HepG2 (cell line): Measurements from ENCODE around the gene TTC39B. TPM values are rescaled to one million over a fixed set of nuclear protein-coding genes. Genes with fewer than 3 reads are reported as not detected.

Source experiments
- CC2D1A ChIP-seq: sonication (generic); formaldehyde crosslinking; IDR thresholded peaks from 2 replicates; pipeline ENCODE4 v1.8.1; 2023; ENCODE audit warnings: mild to moderate bottlenecking, missing genetic modification reagents
- CEBPG ChIP-seq: IDR thresholded peaks from 2 replicates; pipeline ENCODE4 v1.6.1; 2016
- CHD4 ChIP-seq: fragments of 200-600 bp; sonication (generic); IDR thresholded peaks from 2 replicates; pipeline ENCODE4 v1.7.0; 2017; ENCODE audit warnings: mild to moderate bottlenecking, low read length, borderline replicate concordance
- GATAD2A ChIP-seq: IDR thresholded peaks from 2 replicates; pipeline ENCODE4 v1.6.1; 2016
- HCFC1 ChIP-seq: fragments of 150-350 bp; IDR thresholded peaks from 2 replicates; pipeline ENCODE4 v1.6.1; 2014; ENCODE audit warnings: low read depth, low read length
- HNF1A ChIP-seq, 2 experiments: sonication (generic) in 1 of 2; formaldehyde crosslinking in 1 of 2; IDR thresholded peaks; 2 replicates each; pipeline versions ENCODE4 v1.4.0 to v1.6.1; 2016 to 2020; ENCODE audit warnings: borderline replicate concordance in 1 of 2, low read depth in 1 of 2, mild to moderate bottlenecking in 1 of 2, missing genetic modification reagents in 1 of 2
- IRF1 ChIP-seq: sonication (generic); formaldehyde crosslinking; IDR thresholded peaks from 2 replicates; pipeline ENCODE4 v1.4.0; 2020; ENCODE audit warnings: low read depth, mild to moderate bottlenecking, missing genetic modification reagents
- IRF2 ChIP-seq: IDR thresholded peaks from 2 replicates; pipeline ENCODE4 v1.6.1; 2018; ENCODE audit warnings: missing genetic modification reagents, missing compliant biosample characterization
- KLF16 ChIP-seq, 2 experiments: sonication (generic) in 1 of 2; formaldehyde crosslinking in 1 of 2; IDR thresholded peaks; 2 replicates each; pipeline versions ENCODE4 v1.6.1 to v1.8.0; 2016 to 2023; ENCODE audit warnings: missing genetic modification reagents in 2 of 2, missing compliant biosample characterization in 1 of 2
- KMT2A ChIP-seq: sonication (generic); formaldehyde crosslinking; IDR thresholded peaks from 2 replicates; pipeline ENCODE4 v1.4.0; 2020; ENCODE audit warnings: missing genetic modification reagents
- KMT2B ChIP-seq: IDR thresholded peaks from 2 replicates; pipeline ENCODE4 v1.6.1; 2016; ENCODE audit warnings: missing genetic modification reagents, missing compliant biosample characterization
- MAFK ChIP-seq, 2 experiments: IDR thresholded peaks in 1 of 2; conservative IDR thresholded peaks in 1 of 2; 2 replicates each; pipeline ENCODE4 v1.6.1; 2011; ENCODE audit warnings: improper control_type of control experiment in 2 of 2, low read length in 2 of 2
- MED1 ChIP-seq: sonication (generic); formaldehyde crosslinking; IDR thresholded peaks from 2 replicates; pipeline ENCODE4 v1.4.0; 2020; ENCODE audit warnings: missing genetic modification reagents
- MYNN ChIP-seq: sonication (generic); formaldehyde crosslinking; IDR thresholded peaks from 2 replicates; pipeline ENCODE4 v1.4.0; 2020; ENCODE audit warnings: mild to moderate bottlenecking, low read depth, missing genetic modification reagents
- NAIF1 ChIP-seq: sonication (generic); formaldehyde crosslinking; IDR thresholded peaks from 2 replicates; pipeline ENCODE4 v1.5.0; 2020; ENCODE audit warnings: mild to moderate bottlenecking, missing genetic modification reagents, borderline replicate concordance
- NBN ChIP-seq: fragments of 450-650 bp; conservative IDR thresholded peaks from 2 replicates; pipeline ENCODE4 v1.6.1; 2017
- POLR2G ChIP-seq: fragments of 200-400 bp; formaldehyde crosslinking; IDR thresholded peaks from 2 replicates; pipeline ENCODE4 v1.6.1; 2018; ENCODE audit warnings: mild to moderate bottlenecking, low read depth, low read length, moderate library complexity
- SNAPC5 ChIP-seq: sonication (generic); formaldehyde crosslinking; IDR thresholded peaks from 2 replicates; pipeline ENCODE4 v1.8.1; 2023; ENCODE audit warnings: mild to moderate bottlenecking, missing genetic modification reagents, borderline replicate concordance
- SNRNP70 ChIP-seq: fragments of 200-400 bp; formaldehyde crosslinking; IDR thresholded peaks from 2 replicates; pipeline ENCODE4 v1.6.1; 2017; ENCODE audit warnings: mild to moderate bottlenecking, low read depth, low read length, moderate library complexity
- SP1 ChIP-seq, 2 experiments: fragments of 450-650 bp in 1 of 2; sonication (generic) in 1 of 2; formaldehyde crosslinking in 1 of 2; IDR thresholded peaks; 2 replicates each; pipeline versions ENCODE4 v1.4.0 to v1.6.1; 2016 to 2020; ENCODE audit warnings: missing genetic modification reagents in 1 of 2
- TMF1 ChIP-seq: sonication (generic); formaldehyde crosslinking; IDR thresholded peaks from 2 replicates; pipeline ENCODE4 v1.8.1; 2022; ENCODE audit warnings: low read depth, missing genetic modification reagents
- ZNF264 ChIP-seq: sonication (generic); formaldehyde crosslinking; IDR thresholded peaks from 2 replicates; pipeline ENCODE4 v1.4.0; 2020; ENCODE audit warnings: missing genetic modification reagents
- ZNF468 ChIP-seq: sonication (generic); formaldehyde crosslinking; IDR thresholded peaks from 2 replicates; pipeline ENCODE4 v1.8.0; 2022; ENCODE audit warnings: mild to moderate bottlenecking, moderate library complexity, missing genetic modification reagents
- ZNF768 ChIP-seq: sonication (generic); formaldehyde crosslinking; IDR thresholded peaks from 2 replicates; pipeline ENCODE4 v1.4.0; 2020; ENCODE audit warnings: missing genetic modification reagents
- polyA plus RNA-seq, 8 experiments: library from polyadenylated mRNA; depleted of rRNA in 3 of 8; stranded (reverse) in 7 of 8; unstranded in 1 of 8; fragments of >200 nt; fragmentation: Illumina TruSeq in 4 of 8; extraction: Trizol in 4 of 8; gene quantifications; 2 replicates each; pipeline versions ENCODE4 v1.2.1 to v1.2.3, GENCODE V29; 2011 to 2016; ENCODE audit warnings: low read depth in 4 of 8, missing spikeins in 1 of 8, mixed read lengths in 1 of 8; ENCODE audit not compliant: insufficient read depth in 1 of 8
- total RNA-seq, 5 experiments: library from RNA; depleted of rRNA; stranded (reverse); fragments of >200 nt; fragmentation: Illumina TruSeq; extraction: Trizol; gene quantifications; 2 replicates each; pipeline ENCODE4 v1.2.3, GENCODE V29; 2016; ENCODE audit warnings: low read depth in 1 of 5
- TF ChIP-seq, protein P1 (sequence below): IDR thresholded peaks from 2 replicates; pipeline ENCODE4 v1.6.1; 2012; ENCODE audit warnings: low read depth, low read length, improper control_type of control experiment

The TTC39B gene
- total and polyA plus RNA-seq, 2 of the 13 experiments (the other 11 are each of a cell fraction or from before 2014, with no cell fraction given), result 14.3 to 19.4 TPM

DNA sequence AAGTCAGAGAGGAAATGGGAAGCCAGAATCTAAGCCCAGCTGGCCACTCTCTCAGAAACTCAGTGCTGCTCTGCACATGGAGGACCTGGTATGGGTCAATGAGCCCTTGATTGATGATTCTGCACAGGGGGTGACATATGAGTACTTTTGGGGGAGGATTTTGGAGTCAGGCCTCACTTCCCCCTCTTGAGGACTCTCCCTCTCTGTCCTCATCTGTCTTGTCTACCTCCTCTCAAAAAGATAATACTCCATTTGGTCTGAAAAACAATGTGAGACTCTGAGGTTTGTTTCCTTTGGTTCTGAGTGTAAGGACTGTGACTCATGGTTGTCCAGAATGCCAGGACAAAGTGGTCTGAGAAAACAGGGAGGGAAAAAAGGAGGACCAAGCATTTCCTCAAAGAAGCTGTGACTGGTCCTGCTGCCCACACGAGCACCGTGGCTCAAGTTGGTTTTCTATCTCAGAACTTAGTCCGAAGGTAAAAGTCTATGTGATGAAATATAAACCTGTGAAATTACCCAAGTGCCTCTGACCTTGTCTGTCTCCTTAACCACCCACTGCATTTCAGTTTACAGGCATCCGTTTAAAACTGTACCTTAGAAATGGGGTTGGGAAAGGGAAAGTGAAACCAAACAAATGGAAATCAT, 11.1 kb downstream of the TTC39B start (continued):
- no peak for TF ChIP-seq TMF1
- no peak for TF ChIP-seq SNRNP70
- no peak for TF ChIP-seq CHD4
- no peak for TF ChIP-seq ZNF768
- no peak; a peak in 1 of 4 replicates for TF ChIP-seq KLF16 (CRISPR knock-in tag; IDR thresholded peaks at IDR 0.05)
- TF ChIP-seq HNF1A (IDR thresholded peaks at IDR 0.05; ENCODE audit: low read depth), result no peak
- no peak for TF ChIP-seq HNF1A (CRISPR knock-in tag; IDR thresholded peaks at IDR 0.05; ENCODE audit: borderline replicate concordance)
- no peak for TF ChIP-seq POLR2G
- peak; percentile 60 for TF ChIP-seq GATAD2A (CRISPR knock-in tag)
- TF ChIP-seq NAIF1 (CRISPR knock-in tag), result no peak
- TF ChIP-seq, protein P1, sequence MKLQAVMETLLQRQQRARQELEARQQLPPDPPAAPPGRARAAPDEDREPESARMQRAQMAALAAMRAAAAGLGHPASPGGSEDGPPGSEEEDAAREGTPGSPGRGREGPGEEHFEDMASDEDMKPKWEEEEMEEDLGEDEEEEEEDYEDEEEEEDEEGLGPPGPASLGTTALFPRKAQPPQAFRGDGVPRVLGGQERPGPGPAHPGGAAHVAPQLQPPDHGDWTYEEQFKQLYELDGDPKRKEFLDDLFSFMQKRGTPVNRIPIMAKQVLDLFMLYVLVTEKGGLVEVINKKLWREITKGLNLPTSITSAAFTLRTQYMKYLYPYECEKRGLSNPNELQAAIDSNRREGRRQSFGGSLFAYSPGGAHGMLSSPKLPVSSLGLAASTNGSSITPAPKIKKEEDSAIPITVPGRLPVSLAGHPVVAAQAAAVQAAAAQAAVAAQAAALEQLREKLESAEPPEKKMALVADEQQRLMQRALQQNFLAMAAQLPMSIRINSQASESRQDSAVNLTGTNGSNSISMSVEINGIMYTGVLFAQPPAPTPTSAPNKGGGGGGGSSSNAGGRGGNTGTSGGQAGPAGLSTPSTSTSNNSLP, result no peak
- TF ChIP-seq ZNF264 (CRISPR knock-in tag), result no peak
- no peak for TF ChIP-seq SP1 (IDR thresholded peaks at IDR 0.05)
- no peak for TF ChIP-seq SP1 (CRISPR knock-in tag; IDR thresholded peaks at IDR 0.05)
- TF ChIP-seq NBN, result no peak
- 0 out of 2 replicates have a peak, but pooled peaks have one; percentile 22 for TF ChIP-seq CC2D1A (CRISPR knock-in tag)
- TF ChIP-seq MAFK (conservative IDR thresholded peaks at IDR 0.05 in 1 of 2, IDR thresholded peaks at IDR 0.05 in 1 of 2; ENCODE audit: low read length in 2 of 2), result no peak
- peak; percentile 49; the same call in 1 of the 2 replicates for TF ChIP-seq KMT2B (CRISPR knock-in tag)
- TF ChIP-seq IRF2 (CRISPR knock-in tag), result peak; percentile 91
- TF ChIP-seq MYNN (CRISPR knock-in tag), result no peak
- peak; percentile 11; the same call in 1 of the 2 replicates for TF ChIP-seq MED1 (CRISPR knock-in tag)
- TF ChIP-seq ZNF468 (CRISPR knock-in tag), result no peak
- peak; percentile 64 for TF ChIP-seq CEBPG
- no peak for TF ChIP-seq SNAPC5 (CRISPR knock-in tag)
- TF ChIP-seq HCFC1, result no peak
- TF ChIP-seq IRF1 (CRISPR knock-in tag), result 0 out of 2 replicates have a peak, but pooled peaks have one; percentile 87
- 0 out of 2 replicates have a peak, but pooled peaks have one; percentile 74 for TF ChIP-seq KMT2A
